Body of pancreas (tissue), 4 donors: Measurements from ENCODE around the gene CPN2. TPM values are rescaled to one million over a fixed set of nuclear protein-coding genes. Genes with fewer than 3 reads are reported as not detected.

Experiments
- ATAC-seq: fragments of 150-250 bp; one replicate; pipeline ENCODE4 v1.9.1; 2016
- DNase-seq, 4 donors: peaks; one replicate each; pipeline ENCODE4 v3.0.0-alpha.2; 2019
- H3K27ac ChIP-seq, 4 donors: fragments of 200-600 bp; sonication (generic); 1 replicate in 3 of 4; 2 replicates in 1 of 4; pipeline versions ENCODE4 v1.5.1 to v1.6.1; 2016 to 2019; ENCODE audit warnings: mild to moderate bottlenecking in 1 of 4, mixed read lengths in 1 of 4, moderate library complexity in 1 of 4
- H3K27me3 ChIP-seq, 2 donors: fragments of 200-600 bp; sonication (generic); one replicate each; pipeline ENCODE4 v1.6.0; 2016; ENCODE audit warnings: mild to moderate bottlenecking in 1 of 2
- H3K36me3 ChIP-seq, 2 donors: fragments of 200-600 bp; sonication (generic); replicated peaks in 1 of 2; 2 replicates each; pipeline ENCODE4 v1.5.1; 2016; ENCODE audit warnings: low read depth in 2 of 2; ENCODE audit not compliant: insufficient read depth in 1 of 2
- H3K4me1 ChIP-seq: fragments of 200-600 bp; sonication (generic); one replicate; pipeline ENCODE4 v1.6.0; 2016
- H3K4me3 ChIP-seq, 2 donors: fragments of 200-600 bp; sonication (generic); 1 replicate in 1 of 2; 2 replicates in 1 of 2; pipeline ENCODE4 v1.5.1; 2016 to 2019
- H3K9me3 ChIP-seq, 3 donors: fragments of 200-600 bp; sonication (generic); 1 replicate in 2 of 3; 2 replicates in 1 of 3; pipeline ENCODE4 v1.5.1; 2016
- POLR2A ChIP-seq, 3 donors: fragments of 450-650 bp; IDR thresholded peaks; one replicate each; pipeline ENCODE4 v1.6.1; 2016; ENCODE audit warnings: antibody characterized with exemption in 3 of 3, mild to moderate bottlenecking in 2 of 3
- WGBS, 2 donors: methylation state at CpG; one replicate each; pipeline ENCODE4 v1.1.5; 2017; 5-methylcytosine and 5-hydroxymethylcytosine counted together
- intact Hi-C: fragments of 100-400 bp; cut with DNase I; formaldehyde crosslinking; loops from one replicate; pipeline ENCODE4 v1.15.1; 2023
- total RNA-seq, 2 donors: library from RNA; depleted of rRNA; stranded (reverse); fragments of >200 nt; gene quantifications; one replicate each; pipeline ENCODE4 v1.1.0, GENCODE V29; 2016
- TF ChIP-seq, protein P1 (sequence below), 7 experiments: fragments of 450-650 bp in 4 of 7; fragments of 200-600 bp in 3 of 7; sonication (generic) in 3 of 7; IDR thresholded peaks; one replicate each; pipeline ENCODE4 v1.5.1; 2016 to 2019; ENCODE audit warnings: antibody characterized with exemption in 7 of 7

CPN2 gene
- total RNA-seq, 2 donors from 2014 or later: not detected

DNA sequence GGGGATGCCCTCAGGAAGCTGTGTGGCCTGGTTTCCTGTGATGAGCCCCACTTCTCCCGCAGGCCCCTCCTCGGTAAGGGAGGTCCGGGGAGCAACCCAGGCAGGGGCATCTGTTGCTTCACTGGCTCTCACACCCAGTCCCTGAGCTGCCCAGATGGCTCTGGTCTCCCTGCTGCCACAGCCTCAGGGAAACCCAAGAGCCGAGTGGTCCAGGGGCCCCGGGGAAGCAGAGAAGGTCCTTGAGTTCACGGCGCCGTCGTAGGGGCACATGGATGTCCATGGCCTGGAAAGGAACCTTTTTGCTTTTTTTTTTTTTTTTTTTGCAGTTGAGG, 31.7 kb upstream of the CPN2 start:
- Histone ChIP-seq H3K4me1 (peaks cover 6% of the 10 kb centered on the region), H3K27ac (no peak overlapping the region), H3K36me3 (no peaks in the 10 kb centered on the region), H3K27me3 (peaks cover 0 to 4% of the 10 kb centered on the region in 2 donors), H3K4me3 (no peak overlapping the region), H3K9me3 (no peaks in the 10 kb centered on the region)
- ATAC-seq: no peak
- intact Hi-C loops: no loop called here
- peak in 1 of 4 donors; percentile 5 for DNase-seq
- 68 to 75% methylated on average over 9 of the region's 9 CpGs for WGBS, 2 donors
- TF ChIP-seq, protein P1, sequence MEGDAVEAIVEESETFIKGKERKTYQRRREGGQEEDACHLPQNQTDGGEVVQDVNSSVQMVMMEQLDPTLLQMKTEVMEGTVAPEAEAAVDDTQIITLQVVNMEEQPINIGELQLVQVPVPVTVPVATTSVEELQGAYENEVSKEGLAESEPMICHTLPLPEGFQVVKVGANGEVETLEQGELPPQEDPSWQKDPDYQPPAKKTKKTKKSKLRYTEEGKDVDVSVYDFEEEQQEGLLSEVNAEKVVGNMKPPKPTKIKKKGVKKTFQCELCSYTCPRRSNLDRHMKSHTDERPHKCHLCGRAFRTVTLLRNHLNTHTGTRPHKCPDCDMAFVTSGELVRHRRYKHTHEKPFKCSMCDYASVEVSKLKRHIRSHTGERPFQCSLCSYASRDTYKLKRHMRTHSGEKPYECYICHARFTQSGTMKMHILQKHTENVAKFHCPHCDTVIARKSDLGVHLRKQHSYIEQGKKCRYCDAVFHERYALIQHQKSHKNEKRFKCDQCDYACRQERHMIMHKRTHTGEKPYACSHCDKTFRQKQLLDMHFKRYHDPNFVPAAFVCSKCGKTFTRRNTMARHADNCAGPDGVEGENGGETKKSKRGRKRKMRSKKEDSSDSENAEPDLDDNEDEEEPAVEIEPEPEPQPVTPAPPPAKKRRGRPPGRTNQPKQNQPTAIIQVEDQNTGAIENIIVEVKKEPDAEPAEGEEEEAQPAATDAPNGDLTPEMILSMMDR (IDR thresholded peaks at IDR 0.05): no peak
- TF ChIP-seq POLR2A (IDR thresholded peaks at IDR 0.05): no peak

DNA sequence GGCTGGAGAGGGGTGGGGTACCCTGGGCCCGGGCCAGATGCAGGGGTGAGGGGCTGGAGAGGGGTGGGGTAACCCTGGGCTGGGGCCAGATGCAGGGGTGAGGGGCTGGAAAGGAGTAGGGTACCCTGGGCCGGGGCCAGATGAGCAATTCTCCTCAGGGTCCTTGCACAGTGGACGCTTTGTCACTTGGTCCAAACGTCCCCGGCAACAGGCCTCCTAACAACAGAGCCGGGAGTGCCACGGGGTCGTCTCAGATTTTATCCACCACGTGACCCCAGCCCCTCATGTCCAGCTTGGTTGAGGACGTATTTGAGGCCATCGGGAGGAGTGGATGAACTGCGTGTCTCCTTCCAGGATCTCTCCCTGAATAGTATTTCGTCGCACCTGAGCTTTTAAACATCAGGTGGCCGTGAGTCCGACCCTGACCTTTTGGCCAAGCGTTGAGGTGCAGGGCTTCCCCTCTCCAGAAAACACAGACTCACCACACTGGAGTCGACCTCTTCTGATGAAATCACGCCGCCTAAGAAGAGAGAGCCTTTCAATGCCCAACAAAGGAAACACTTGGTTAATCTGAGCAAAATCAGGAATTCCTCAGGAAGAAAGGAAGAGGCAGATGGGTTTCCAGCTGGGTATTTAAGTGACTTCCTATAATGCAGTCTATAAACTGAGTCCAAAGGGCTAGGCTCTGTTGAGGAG, 31.2 kb upstream of the CPN2 start:
- intact Hi-C loops: no loop called here
- Histone ChIP-seq H3K4me3 (no peak overlapping the region), H3K4me1 (peaks cover 6% of the 10 kb centered on the region), H3K27me3 (peaks cover 0 to 4% of the 10 kb centered on the region in 2 donors), H3K9me3 (no peaks in the 10 kb centered on the region), H3K36me3 (no peaks in the 10 kb centered on the region), H3K27ac (no peak overlapping the region)
- TF ChIP-seq, protein P1 (IDR thresholded peaks at IDR 0.05): no peak
- TF ChIP-seq POLR2A (IDR thresholded peaks at IDR 0.05): no peak
- peak in 1 of 4 donors; percentile 8 for DNase-seq
- no peak for ATAC-seq
- 66 to 80% methylated on average over 18 to 19 of the region's 20 CpGs for WGBS, 2 donors

DNA sequence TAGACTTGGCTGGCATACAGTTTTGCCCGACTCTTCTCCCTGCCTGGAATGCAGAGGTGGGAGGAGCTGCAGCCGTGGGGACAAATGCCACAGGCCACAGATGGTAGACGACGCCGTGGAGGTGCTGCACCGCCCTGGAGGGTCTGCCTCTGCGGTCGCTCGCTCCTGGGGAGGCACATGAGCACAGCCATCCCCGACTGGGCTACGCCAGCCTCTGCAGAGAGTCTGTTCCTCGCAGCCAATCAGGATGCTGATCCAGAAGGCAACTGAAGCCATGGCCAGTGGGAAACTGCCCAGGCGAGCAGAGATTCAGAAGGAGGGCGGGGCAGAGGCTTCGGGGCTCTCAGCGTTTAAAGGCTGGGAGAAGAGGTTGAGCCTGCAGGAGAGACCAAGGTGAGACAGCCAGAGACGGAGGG, 30.3 kb upstream of the CPN2 start:
- DNase-seq (peak in 2 of 4 donors; percentile 16 to 37), ATAC-seq (peak; percentile 24)
- intact Hi-C loops: no loop called here
- Histone ChIP-seq H3K27ac (no peak overlapping the region), H3K27me3 (peaks cover 0 to 4% of the 10 kb centered on the region in 2 donors), H3K9me3 (no peaks in the 10 kb centered on the region), H3K36me3 (no peaks in the 10 kb centered on the region), H3K4me1 (peaks cover 6% of the 10 kb centered on the region), H3K4me3 (no peak overlapping the region)
- TF ChIP-seq, protein P1 (IDR thresholded peaks at IDR 0.05): no peak
- TF ChIP-seq POLR2A (IDR thresholded peaks at IDR 0.05): no peak
- 20 to 24% methylated on average over 14 to 17 of the region's 17 CpGs for WGBS, 2 donors

DNA sequence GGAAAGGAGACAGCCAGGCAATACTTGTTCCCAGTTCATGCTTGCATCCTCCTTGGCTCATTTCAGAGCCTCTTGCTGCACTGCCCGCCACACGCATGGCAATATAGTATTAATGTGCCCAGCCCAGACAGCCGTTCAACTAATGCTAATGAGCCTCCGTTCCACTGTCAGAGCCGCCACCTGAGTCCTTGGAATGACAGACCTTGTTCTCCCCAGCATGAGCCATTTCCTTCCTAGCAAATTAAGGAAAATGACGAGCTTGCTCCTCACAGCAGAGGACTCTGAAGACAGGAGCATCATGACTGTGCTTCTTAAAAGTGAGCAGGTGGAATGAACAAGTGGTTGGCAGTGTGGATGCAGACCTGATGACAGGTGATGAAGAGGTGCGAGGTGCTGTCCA, 29.2 kb upstream of the CPN2 start:
- intact Hi-C loops: no loop called here
- peaks cover 6% of the 10 kb centered on the region for H3K4me1 ChIP-seq
- TF ChIP-seq POLR2A (IDR thresholded peaks at IDR 0.05): no peak
- TF ChIP-seq, protein P1 (IDR thresholded peaks at IDR 0.05): no peak
- no peaks in the 10 kb centered on the region for H3K36me3 ChIP-seq
- peaks cover 0 to 4% of the 10 kb centered on the region in 2 donors for H3K27me3 ChIP-seq
- WGBS, 2 donors: 72 to 75% methylated on average over 7 of the region's 7 CpGs
- no peak overlapping the region for H3K4me3 ChIP-seq
- ATAC-seq: no peak
- H3K9me3 ChIP-seq: no peaks in the 10 kb centered on the region
- no peak for DNase-seq
- H3K27ac ChIP-seq: no peak overlapping the region

DNA sequence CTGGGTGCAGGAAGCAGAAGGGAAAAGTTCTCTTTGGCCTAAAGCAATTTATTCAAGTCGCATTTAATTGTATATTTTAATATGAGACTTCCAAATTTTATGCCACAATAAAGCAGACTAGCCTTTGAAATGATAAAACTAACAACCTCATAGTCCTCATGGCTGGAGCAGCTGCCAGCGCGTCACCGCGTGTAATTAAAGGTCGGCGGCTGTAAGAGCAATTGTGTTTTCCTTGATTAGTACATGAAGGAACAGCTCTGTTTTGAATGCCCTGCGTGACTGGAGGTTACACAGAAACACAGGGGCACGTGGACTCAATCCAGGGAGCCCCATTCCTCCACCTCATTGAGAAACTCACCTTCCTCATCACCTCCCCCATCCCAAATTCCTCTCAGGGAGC, 28.5 kb upstream of the CPN2 start:
- H3K27me3 ChIP-seq: peaks cover 0 to 4% of the 10 kb centered on the region in 2 donors

More for the DNA sequence above, 28.5 kb upstream of the CPN2 start:
- TF ChIP-seq, protein P1 (IDR thresholded peaks at IDR 0.05): no peak
- no peak for TF ChIP-seq POLR2A (IDR thresholded peaks at IDR 0.05)
- WGBS, 2 donors: 74 to 75% methylated on average over 9 of the region's 9 CpGs
- no peak for DNase-seq
- Histone ChIP-seq H3K27ac (no peak overlapping the region), H3K9me3 (no peaks in the 10 kb centered on the region), H3K4me3 (no peak overlapping the region), H3K4me1 (peaks cover 6% of the 10 kb centered on the region), H3K36me3 (no peaks in the 10 kb centered on the region)
- ATAC-seq: no peak
- intact Hi-C loops: no loop called here
